HUES6 (cell line): Measurements from ENCODE around the gene MGAT5B.

ENCODE experiments used
- H3K27ac ChIP-seq: 2 replicates; pipeline ENCODE4 v1.7.0; 2013; ENCODE audit warnings: low read depth, mild to moderate bottlenecking, low read length, inconsistent platforms
- H3K27me3 ChIP-seq: 2 replicates; pipeline ENCODE4 v1.6.1; 2013; ENCODE audit warnings: low read length; ENCODE audit not compliant: control insufficient read depth, insufficient read depth
- H3K36me3 ChIP-seq: 2 replicates; pipeline ENCODE4 v1.6.1; 2013; ENCODE audit warnings: low read length; ENCODE audit not compliant: control insufficient read depth, insufficient read depth
- H3K4me1 ChIP-seq: 2 replicates; pipeline ENCODE4 v1.6.1; 2013; ENCODE audit warnings: low read length; ENCODE audit not compliant: control insufficient read depth, insufficient read depth
- H3K4me3 ChIP-seq: 2 replicates; pipeline ENCODE4 v1.5.1; 2013; ENCODE audit warnings: low read depth, low read length
- H3K9ac ChIP-seq: one replicate; pipeline ENCODE4 v1.6.1; 2013; ENCODE audit warnings: mild to moderate bottlenecking, low read length
- H3K9me3 ChIP-seq: 2 replicates; pipeline ENCODE4 v1.6.1; 2013; ENCODE audit warnings: low read depth, low read length; ENCODE audit not compliant: control insufficient read depth, insufficient read depth

The MGAT5B gene

GRCh38 chr17:76952402-76952801, 84.2 kb downstream of the MGAT5B start:
- Histone ChIP-seq H3K4me1 (peaks cover 10% of the 10 kb centered on the region), H3K36me3 (no peaks in the 10 kb centered on the region), H3K27me3 (no peaks in the 10 kb centered on the region), H3K9ac (no peak overlapping the region), H3K27ac (no peak overlapping the region), H3K9me3 (no peaks in the 10 kb centered on the region), H3K4me3 (no peak overlapping the region)

GRCh38 chr17:76953066-76953465, 84.9 kb downstream of the MGAT5B start:
- H3K9me3 ChIP-seq = no peaks in the 10 kb centered on the region
- peaks cover 17% of the 10 kb centered on the region for H3K4me1 ChIP-seq
- no peaks in the 10 kb centered on the region for H3K27me3 ChIP-seq
- H3K4me3 ChIP-seq = no peak overlapping the region
- H3K27ac ChIP-seq = no peak overlapping the region
- H3K9ac ChIP-seq = no peak overlapping the region
- H3K36me3 ChIP-seq = no peaks in the 10 kb centered on the region

GRCh38 chr17:76953946-76954345, 85.7 kb downstream of the MGAT5B start:
- no peaks in the 10 kb centered on the region for H3K9me3 ChIP-seq
- H3K36me3 ChIP-seq = no peaks in the 10 kb centered on the region
- H3K9ac ChIP-seq = no peak overlapping the region
- H3K4me1 ChIP-seq = peaks cover 19% of the 10 kb centered on the region
- no peak overlapping the region for H3K27ac ChIP-seq
- H3K27me3 ChIP-seq = no peaks in the 10 kb centered on the region
- H3K4me3 ChIP-seq = no peak overlapping the region

GRCh38 chr17:76955191-76955590, 87.0 kb downstream of the MGAT5B start:
- no peak overlapping the region for H3K9ac ChIP-seq
- H3K36me3 ChIP-seq = no peaks in the 10 kb centered on the region
- no peak overlapping the region for H3K27ac ChIP-seq
- no peaks in the 10 kb centered on the region for H3K27me3 ChIP-seq
- no peak overlapping the region for H3K4me3 ChIP-seq
- no peaks in the 10 kb centered on the region for H3K9me3 ChIP-seq
- H3K4me1 ChIP-seq = peaks cover 19% of the 10 kb centered on the region

- H3K36me3 ChIP-seq = no peaks in the 10 kb centered on the region
- H3K9ac ChIP-seq = no peak overlapping the region
- H3K9me3 ChIP-seq = no peaks in the 10 kb centered on the region
- peaks cover 19% of the 10 kb centered on the region for H3K4me1 ChIP-seq
- H3K4me3 ChIP-seq = no peak overlapping the region
- no peak overlapping the region for H3K27ac ChIP-seq
- H3K27me3 ChIP-seq = no peaks in the 10 kb centered on the region
These were observed 88.8 kb downstream of the MGAT5B start for GRCh38 chr17:76956846-76957540.

- Histone ChIP-seq H3K4me1 (peaks cover 19% of the 10 kb centered on the region), H3K27me3 (no peaks in the 10 kb centered on the region), H3K9me3 (no peaks in the 10 kb centered on the region), H3K4me3 (no peak overlapping the region), H3K27ac (no peak overlapping the region), H3K9ac (no peak overlapping the region), H3K36me3 (no peaks in the 10 kb centered on the region; the same call in 1 of the 2 replicates)
These were observed 89.7 kb downstream of the MGAT5B start for GRCh38 chr17:76957678-76958464.

GRCh38 chr17:76958974-76959373, 90.8 kb downstream of the MGAT5B start:
- Histone ChIP-seq H3K27ac (no peak overlapping the region), H3K4me1 (peaks cover 19% of the 10 kb centered on the region), H3K4me3 (no peak overlapping the region), H3K27me3 (no peaks in the 10 kb centered on the region), H3K9ac (peak overlapping the region; percentile 5), H3K36me3 (no peaks in the 10 kb centered on the region; the same call in 1 of the 2 replicates), H3K9me3 (no peaks in the 10 kb centered on the region)

- Histone ChIP-seq H3K36me3 (no peaks in the 10 kb centered on the region; the same call in 1 of the 2 replicates), H3K4me3 (no peak overlapping the region), H3K27ac (no peak overlapping the region), H3K4me1 (peaks cover 21% of the 10 kb centered on the region), H3K9ac (no peak overlapping the region), H3K27me3 (no peaks in the 10 kb centered on the region), H3K9me3 (no peaks in the 10 kb centered on the region)
These were observed 93.7 kb downstream of the MGAT5B start for GRCh38 chr17:76961869-76962268.

GRCh38 chr17:76962858-76963257, 94.7 kb downstream of the MGAT5B start:
- Histone ChIP-seq H3K9me3 (no peaks in the 10 kb centered on the region), H3K27me3 (no peaks in the 10 kb centered on the region), H3K4me3 (no peak overlapping the region), H3K4me1 (peaks cover 21% of the 10 kb centered on the region), H3K9ac (no peak overlapping the region), H3K27ac (no peak overlapping the region), H3K36me3 (no peaks in the 10 kb centered on the region; the same call in 1 of the 2 replicates)

- no peaks in the 10 kb centered on the region; the same call in 1 of the 2 replicates for H3K36me3 ChIP-seq
- H3K27ac ChIP-seq = no peak overlapping the region
- no peaks in the 10 kb centered on the region for H3K27me3 ChIP-seq
- no peaks in the 10 kb centered on the region for H3K9me3 ChIP-seq
- H3K9ac ChIP-seq = no peak overlapping the region
- H3K4me3 ChIP-seq = no peak overlapping the region
- peaks cover 36% of the 10 kb centered on the region for H3K4me1 ChIP-seq
These were observed 97.8 kb downstream of the MGAT5B start for GRCh38 chr17:76966016-76966415.

- no peak overlapping the region for H3K27ac ChIP-seq
- peaks cover 43% of the 10 kb centered on the region for H3K4me1 ChIP-seq
- no peaks in the 10 kb centered on the region; the same call in 1 of the 2 replicates for H3K36me3 ChIP-seq
- no peak overlapping the region for H3K9ac ChIP-seq
- no peaks in the 10 kb centered on the region for H3K9me3 ChIP-seq
- no peaks in the 10 kb centered on the region for H3K27me3 ChIP-seq
- H3K4me3 ChIP-seq = no peak overlapping the region
These were observed 98.4 kb downstream of the MGAT5B start for GRCh38 chr17:76966486-76967181.
